ENCODE data around the gene APBA1.

- no peak for TF ChIP-seq SIN3A (IDR thresholded peaks at IDR 0.05; ENCODE audit: borderline replicate concordance, insufficient read depth, low read length)
- no peak for TF ChIP-seq POLR2AphosphoS5 (IDR thresholded peaks at IDR 0.05; ENCODE audit: low read depth, low read length)
Measured at GRCh38 chr9:69647804-69648203, 24.4 kb downstream of the APBA1 start.

All from PFSK-1 (cell line).